Peyer's patch (tissue), 4 donors: ENCODE data around the gene SORCS3. TPM values are rescaled to one million over a fixed set of nuclear protein-coding genes. Genes with fewer than 3 reads are reported as not detected.

ENCODE experiments used
- DNase-seq, 3 donors: peaks; one replicate each; pipeline ENCODE4 v3.0.0-alpha.2; 2017 to 2019
- H3K27ac ChIP-seq, 4 donors: fragments of 200-600 bp; sonication (generic); one replicate each; pipeline ENCODE4 v1.5.1; 2016 to 2019
- H3K27me3 ChIP-seq, 2 donors: fragments of 200-600 bp; sonication (generic); one replicate each; pipeline ENCODE4 v1.5.1; 2019
- H3K36me3 ChIP-seq, 3 donors: fragments of 200-600 bp; sonication (generic); one replicate each; pipeline ENCODE4 v1.5.1; 2016 to 2019
- H3K4me1 ChIP-seq, 4 donors: fragments of 200-600 bp; sonication (generic); one replicate each; pipeline ENCODE4 v1.5.1; 2016 to 2019
- H3K4me3 ChIP-seq, 4 donors: fragments of 200-600 bp; sonication (generic); 1 replicate in 3 of 4; 2 replicates in 1 of 4; pipeline ENCODE4 v1.5.1; 2016 to 2019; ENCODE audit warnings: mild to moderate bottlenecking in 1 of 4
- H3K9me3 ChIP-seq, 4 donors: fragments of 200-600 bp; sonication (generic); one replicate each; pipeline ENCODE4 v1.5.1; 2016 to 2019; ENCODE audit warnings: mild to moderate bottlenecking in 1 of 4
- POLR2A ChIP-seq, 2 donors: fragments of 450-650 bp; IDR thresholded peaks; one replicate each; pipeline ENCODE4 v1.5.1; 2017; ENCODE audit warnings: antibody characterized with exemption in 2 of 2, mild to moderate bottlenecking in 2 of 2, moderate library complexity in 2 of 2
- total RNA-seq, 4 donors: library from RNA; depleted of rRNA; stranded (reverse); fragments of >200 nt; gene quantifications; one replicate each; pipeline ENCODE4 v1.1.0, GENCODE V29; 2016
- TF ChIP-seq, protein P1 (sequence below), 6 experiments: fragments of 450-650 bp in 4 of 6; fragments of 200-600 bp in 2 of 6; sonication (generic) in 1 of 6; IDR thresholded peaks; one replicate each; pipeline ENCODE4 v1.5.1; 2017 to 2019; ENCODE audit warnings: antibody characterized with exemption in 6 of 6, mild to moderate bottlenecking in 3 of 6, moderate library complexity in 1 of 6

Gene SORCS3
- total RNA-seq, 4 donors from 2014 or later, result 0.27 to 0.66 TPM; not detected in 2

DNA sequence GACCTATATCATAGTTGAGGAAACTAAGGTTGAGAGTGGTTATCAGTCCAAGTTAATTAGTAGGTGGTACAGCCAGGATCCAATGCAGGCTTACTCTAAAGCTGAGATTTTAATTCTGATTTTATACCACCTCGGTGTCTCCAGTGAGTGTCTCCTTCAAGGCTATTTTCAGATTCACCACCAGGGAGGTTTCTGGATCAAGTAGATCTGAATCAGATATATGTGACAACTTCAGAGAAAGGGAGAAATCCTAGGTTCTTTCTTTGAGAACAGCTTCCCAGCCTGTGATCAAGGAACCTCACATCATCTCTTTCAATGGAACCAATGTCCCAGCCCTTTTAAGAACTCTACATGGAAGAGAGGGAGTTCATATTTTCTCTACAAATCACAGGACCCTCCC, 429.2 kb downstream of the SORCS3 start:
- Histone ChIP-seq H3K9me3 (no peaks in the 10 kb centered on the region), H3K4me1 (no peaks in the 10 kb centered on the region), H3K4me3 (no peak overlapping the region), H3K36me3 (no peaks in the 10 kb centered on the region), H3K27ac (no peak overlapping the region), H3K27me3 (no peaks in the 10 kb centered on the region)
- no peak for DNase-seq
- TF ChIP-seq, protein P1, sequence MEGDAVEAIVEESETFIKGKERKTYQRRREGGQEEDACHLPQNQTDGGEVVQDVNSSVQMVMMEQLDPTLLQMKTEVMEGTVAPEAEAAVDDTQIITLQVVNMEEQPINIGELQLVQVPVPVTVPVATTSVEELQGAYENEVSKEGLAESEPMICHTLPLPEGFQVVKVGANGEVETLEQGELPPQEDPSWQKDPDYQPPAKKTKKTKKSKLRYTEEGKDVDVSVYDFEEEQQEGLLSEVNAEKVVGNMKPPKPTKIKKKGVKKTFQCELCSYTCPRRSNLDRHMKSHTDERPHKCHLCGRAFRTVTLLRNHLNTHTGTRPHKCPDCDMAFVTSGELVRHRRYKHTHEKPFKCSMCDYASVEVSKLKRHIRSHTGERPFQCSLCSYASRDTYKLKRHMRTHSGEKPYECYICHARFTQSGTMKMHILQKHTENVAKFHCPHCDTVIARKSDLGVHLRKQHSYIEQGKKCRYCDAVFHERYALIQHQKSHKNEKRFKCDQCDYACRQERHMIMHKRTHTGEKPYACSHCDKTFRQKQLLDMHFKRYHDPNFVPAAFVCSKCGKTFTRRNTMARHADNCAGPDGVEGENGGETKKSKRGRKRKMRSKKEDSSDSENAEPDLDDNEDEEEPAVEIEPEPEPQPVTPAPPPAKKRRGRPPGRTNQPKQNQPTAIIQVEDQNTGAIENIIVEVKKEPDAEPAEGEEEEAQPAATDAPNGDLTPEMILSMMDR (IDR thresholded peaks at IDR 0.05), result no peak
- no peak for TF ChIP-seq POLR2A (IDR thresholded peaks at IDR 0.05)

DNA sequence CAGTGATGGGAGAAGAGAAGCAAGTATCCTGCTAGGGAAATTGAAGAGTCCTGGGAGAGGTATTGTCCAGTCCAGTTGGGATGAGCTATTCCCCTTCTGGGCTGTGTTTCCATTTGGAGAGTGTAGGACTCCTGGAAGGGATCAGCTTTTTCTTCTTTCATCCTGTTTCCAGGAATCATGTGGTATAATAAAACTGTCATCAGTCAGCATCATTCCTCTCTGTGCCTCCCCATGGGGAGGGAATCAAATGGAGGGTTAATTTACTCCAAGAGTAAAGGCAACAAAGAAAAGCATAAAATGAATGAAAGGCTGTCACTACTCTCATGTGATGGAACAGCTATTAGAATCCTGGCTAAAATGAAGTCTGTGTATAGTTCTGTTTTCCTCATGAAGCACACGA, 429.9 kb downstream of the SORCS3 start:
- Histone ChIP-seq H3K27ac (no peak overlapping the region), H3K36me3 (no peaks in the 10 kb centered on the region), H3K9me3 (no peaks in the 10 kb centered on the region), H3K4me1 (no peaks in the 10 kb centered on the region), H3K27me3 (no peaks in the 10 kb centered on the region), H3K4me3 (no peak overlapping the region)
- TF ChIP-seq, protein P1 (IDR thresholded peaks at IDR 0.05), result no peak
- no peak for TF ChIP-seq POLR2A (IDR thresholded peaks at IDR 0.05)
- DNase-seq, result no peak

DNA sequence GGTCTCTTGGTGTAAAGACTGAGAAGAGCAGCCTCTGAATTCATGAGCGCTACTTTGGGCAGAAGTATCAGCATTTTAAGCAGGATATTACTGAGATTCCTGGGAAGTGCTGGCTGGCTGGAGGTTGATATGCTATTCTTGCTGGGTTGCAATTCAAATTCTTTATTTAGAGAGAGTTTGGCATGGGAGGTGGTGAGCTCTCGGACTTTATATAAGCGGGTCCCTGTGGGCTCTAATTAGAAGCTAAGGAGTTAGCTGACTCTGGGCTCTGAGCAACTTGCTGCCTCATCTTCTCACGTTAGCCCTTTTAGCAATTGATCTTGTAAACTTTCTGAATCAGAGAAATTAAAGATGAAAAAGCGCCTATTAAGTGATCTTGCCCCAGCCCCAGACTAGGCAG, 430.9 kb downstream of the SORCS3 start:
- TF ChIP-seq, protein P1 (IDR thresholded peaks at IDR 0.05), result no peak
- no peak for TF ChIP-seq POLR2A (IDR thresholded peaks at IDR 0.05)
- no peak overlapping the region for H3K27ac ChIP-seq
- H3K4me1 ChIP-seq, result no peaks in the 10 kb centered on the region
- DNase-seq, result no peak
- no peaks in the 10 kb centered on the region for H3K9me3 ChIP-seq
- H3K36me3 ChIP-seq, result no peaks in the 10 kb centered on the region
- H3K27me3 ChIP-seq, result no peaks in the 10 kb centered on the region
- no peak overlapping the region for H3K4me3 ChIP-seq

DNA sequence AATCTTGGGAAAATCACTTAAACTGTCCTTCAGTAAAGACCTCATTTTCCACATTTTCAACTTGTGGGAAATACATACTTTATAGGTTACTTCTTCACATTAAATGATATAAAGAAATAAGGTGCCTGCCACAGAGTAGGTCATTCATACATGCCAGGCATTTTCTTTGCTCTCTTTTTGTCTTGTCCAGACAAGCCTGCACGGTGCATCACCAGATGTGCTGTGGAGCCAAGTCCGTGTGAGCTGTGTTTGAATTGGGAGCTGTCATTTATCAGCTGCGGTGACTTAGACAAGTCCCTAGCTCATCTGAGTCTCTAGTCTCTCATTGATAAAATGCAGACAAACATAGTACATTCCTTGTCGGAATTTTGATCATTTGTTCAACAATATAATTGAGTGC, 432.9 kb downstream of the SORCS3 start:
- TF ChIP-seq POLR2A (IDR thresholded peaks at IDR 0.05), result no peak
- TF ChIP-seq, protein P1 (IDR thresholded peaks at IDR 0.05), result no peak
- Histone ChIP-seq H3K36me3 (no peaks in the 10 kb centered on the region), H3K27me3 (no peaks in the 10 kb centered on the region), H3K9me3 (no peaks in the 10 kb centered on the region), H3K27ac (no peak overlapping the region), H3K4me3 (no peak overlapping the region), H3K4me1 (no peaks in the 10 kb centered on the region)
- DNase-seq, result no peak

DNA sequence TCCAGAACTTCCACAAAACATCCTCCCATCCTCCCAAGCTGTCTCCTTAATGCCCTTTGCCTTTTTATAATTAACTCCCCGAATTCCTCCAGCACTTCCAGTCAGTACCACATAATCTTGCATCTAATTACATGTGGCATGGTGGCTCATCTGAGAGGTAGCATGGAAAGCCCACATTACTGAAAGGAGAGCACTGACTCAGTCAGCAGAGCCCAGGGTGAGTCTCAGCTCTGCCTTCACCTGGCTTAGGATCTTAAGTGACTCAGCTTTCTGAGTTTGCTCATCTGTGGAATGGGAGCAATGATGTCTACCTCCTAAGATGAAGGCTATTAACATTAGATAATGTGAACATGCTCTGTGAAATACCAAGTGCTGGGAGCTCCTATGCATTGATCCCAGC, 433.9 kb downstream of the SORCS3 start:
- H3K36me3 ChIP-seq, result no peaks in the 10 kb centered on the region

More for the DNA sequence above, 433.9 kb downstream of the SORCS3 start:
- H3K27ac ChIP-seq, result no peak overlapping the region
- H3K9me3 ChIP-seq, result no peaks in the 10 kb centered on the region
- no peaks in the 10 kb centered on the region for H3K4me1 ChIP-seq
- H3K27me3 ChIP-seq, result no peaks in the 10 kb centered on the region
- no peak for DNase-seq
- no peak overlapping the region for H3K4me3 ChIP-seq
- no peak for TF ChIP-seq POLR2A (IDR thresholded peaks at IDR 0.05)
- TF ChIP-seq, protein P1 (IDR thresholded peaks at IDR 0.05), result no peak
